SU-DHL-6 (cell line): Measurements from ENCODE around the gene RBP7.

Experiments
- H2AFZ ChIP-seq: fragments of 200-600 bp; sonication (generic); 2 replicates; pipeline ENCODE4 v1.6.1; 2014; ENCODE audit warnings: low read depth, mild to moderate bottlenecking, moderate library complexity, mixed read lengths, antibody characterized with exemption, low read length; ENCODE audit not compliant: severe bottlenecking
- H3F3A ChIP-seq: fragments of 200-600 bp; shearing (Covaris generic); 2 replicates; pipeline ENCODE4 v1.6.0; 2016; ENCODE audit warnings: antibody characterized with exemption, mild to moderate bottlenecking; ENCODE audit not compliant: insufficient read depth
- H3K27ac ChIP-seq: fragments of 200-600 bp; sonication (generic); 2 replicates; pipeline ENCODE4 v1.5.1; 2016; ENCODE audit warnings: low read depth, mild to moderate bottlenecking, low read length, moderate library complexity, mixed read lengths
- H3K27me3 ChIP-seq: fragments of 200-600 bp; sonication (generic), shearing (Covaris generic); 2 replicates; pipeline ENCODE4 v1.6.0; 2014; ENCODE audit warnings: mild to moderate bottlenecking, low read length
- H3K36me3 ChIP-seq: fragments of 200-600 bp; sonication (generic); 2 replicates; pipeline ENCODE4 v1.6.1; 2014; ENCODE audit warnings: mild to moderate bottlenecking, low read length, mixed read lengths
- H3K4me2 ChIP-seq: fragments of 300-600, 200-600 bp; shearing (Covaris generic), sonication (generic); 2 replicates; pipeline ENCODE4 v1.6.0; 2014; ENCODE audit warnings: low read length, low read depth, mild to moderate bottlenecking; ENCODE audit not compliant: poor library complexity, severe bottlenecking
- H3K4me3 ChIP-seq: fragments of 200-600 bp; sonication (generic); 2 replicates; pipeline ENCODE4 v1.5.1; 2014; ENCODE audit warnings: antibody characterized with exemption, low read length, mild to moderate bottlenecking, mixed read lengths; ENCODE audit not compliant: insufficient read depth, poor library complexity, severe bottlenecking
- H3K79me2 ChIP-seq: fragments of 200-600 bp; sonication (generic); 2 replicates; pipeline ENCODE4 v1.6.1; 2014; ENCODE audit warnings: mild to moderate bottlenecking, low read length, moderate library complexity; ENCODE audit not compliant: insufficient read depth
- H3K9ac ChIP-seq: fragments of 200-600 bp; sonication (generic); 2 replicates; pipeline ENCODE4 v1.7.0; 2014; ENCODE audit warnings: mild to moderate bottlenecking, low read length
- H3K9me2 ChIP-seq: fragments of 200-600 bp; sonication (generic); replicated peaks from 2 replicates; pipeline ENCODE4 v1.6.1; 2014; ENCODE audit warnings: low read length; ENCODE audit not compliant: insufficient read depth
- H3K9me3 ChIP-seq: fragments of 200-600 bp; sonication (generic); 2 replicates; pipeline ENCODE4 v1.6.1; 2014; ENCODE audit warnings: low read length, mixed read lengths; ENCODE audit not compliant: insufficient read depth
- H4K20me1 ChIP-seq: fragments of 200-600 bp; sonication (generic); 2 replicates; pipeline ENCODE4 v1.6.1; 2014; ENCODE audit warnings: low read depth, mild to moderate bottlenecking, antibody characterized with exemption, low read length, moderate library complexity, mixed read lengths
- EZH2phosphoT487 ChIP-seq: fragments of 200-600 bp; sonication (generic), shearing (Covaris generic); conservative IDR thresholded peaks from 2 replicates; pipeline ENCODE4 v1.6.1; 2018; ENCODE audit warnings: mild to moderate bottlenecking, antibody characterized with exemption, low read length, moderate library complexity, mixed read lengths
- TF ChIP-seq, protein P1 (sequence below): fragments of 200-600 bp; sonication (generic); IDR thresholded peaks from one replicate; pipeline ENCODE4 v1.5.1; 2017; ENCODE audit warnings: antibody characterized with exemption, mild to moderate bottlenecking, low read length, moderate library complexity; ENCODE audit not compliant: insufficient read depth, poor library complexity, severe bottlenecking

The RBP7 gene

DNA sequence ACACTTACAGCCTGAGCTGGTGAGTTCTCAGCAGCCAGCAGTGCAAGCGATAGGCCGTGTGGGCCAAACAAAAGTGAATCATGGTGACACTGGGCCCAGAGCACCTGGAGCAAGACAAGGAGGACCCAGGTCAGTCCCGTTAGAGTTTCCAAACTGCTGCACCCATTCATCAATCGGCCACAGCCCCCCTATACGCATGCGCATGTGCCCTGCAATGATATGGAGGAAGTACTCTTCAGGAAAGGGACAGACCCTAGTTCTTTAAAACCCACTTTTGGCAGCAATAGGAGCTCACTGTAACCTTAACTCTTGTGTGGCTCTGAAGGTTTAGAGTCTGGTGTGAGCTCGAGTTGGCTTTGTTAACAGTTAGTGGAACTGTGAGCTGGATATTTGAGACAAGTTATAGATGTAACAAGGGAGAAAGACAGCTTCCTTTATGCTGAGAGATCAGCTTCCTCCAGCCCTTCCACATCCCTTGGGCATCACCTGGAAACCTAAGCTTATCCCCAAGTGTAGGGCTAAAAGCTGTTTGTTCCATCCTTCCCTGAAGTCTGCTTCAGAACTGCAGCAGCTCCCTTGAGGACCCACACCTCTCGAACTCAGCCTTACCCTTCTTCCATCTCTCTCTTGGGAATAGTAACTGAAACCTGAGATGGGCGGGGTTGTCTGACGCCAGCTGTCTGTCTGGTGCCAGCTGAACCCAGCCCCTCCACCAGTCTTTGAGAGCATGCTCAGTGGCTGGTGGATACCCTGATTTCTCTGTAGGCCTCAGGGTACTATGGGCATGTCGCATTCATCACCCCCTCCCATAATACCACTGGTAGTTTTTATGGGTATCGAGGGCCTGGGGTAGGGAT is 36.1 kb upstream of the RBP7 start:
- Histone ChIP-seq H3K4me2 (peak overlapping the region; percentile 9), H3K27ac (no peak overlapping the region), H3F3A (no peaks in the 10 kb centered on the region), H3K79me2 (no peaks in the 10 kb centered on the region), H3K4me3 (no peak overlapping the region), H3K9me2 (no peaks in the 10 kb centered on the region), H3K27me3 (no peaks in the 10 kb centered on the region), H4K20me1 (no peaks in the 10 kb centered on the region), H2AFZ (no peak overlapping the region), H3K9me3 (no peaks in the 10 kb centered on the region), H3K36me3 (no peaks in the 10 kb centered on the region), H3K9ac (no peak overlapping the region)
- TF ChIP-seq, protein P1, sequence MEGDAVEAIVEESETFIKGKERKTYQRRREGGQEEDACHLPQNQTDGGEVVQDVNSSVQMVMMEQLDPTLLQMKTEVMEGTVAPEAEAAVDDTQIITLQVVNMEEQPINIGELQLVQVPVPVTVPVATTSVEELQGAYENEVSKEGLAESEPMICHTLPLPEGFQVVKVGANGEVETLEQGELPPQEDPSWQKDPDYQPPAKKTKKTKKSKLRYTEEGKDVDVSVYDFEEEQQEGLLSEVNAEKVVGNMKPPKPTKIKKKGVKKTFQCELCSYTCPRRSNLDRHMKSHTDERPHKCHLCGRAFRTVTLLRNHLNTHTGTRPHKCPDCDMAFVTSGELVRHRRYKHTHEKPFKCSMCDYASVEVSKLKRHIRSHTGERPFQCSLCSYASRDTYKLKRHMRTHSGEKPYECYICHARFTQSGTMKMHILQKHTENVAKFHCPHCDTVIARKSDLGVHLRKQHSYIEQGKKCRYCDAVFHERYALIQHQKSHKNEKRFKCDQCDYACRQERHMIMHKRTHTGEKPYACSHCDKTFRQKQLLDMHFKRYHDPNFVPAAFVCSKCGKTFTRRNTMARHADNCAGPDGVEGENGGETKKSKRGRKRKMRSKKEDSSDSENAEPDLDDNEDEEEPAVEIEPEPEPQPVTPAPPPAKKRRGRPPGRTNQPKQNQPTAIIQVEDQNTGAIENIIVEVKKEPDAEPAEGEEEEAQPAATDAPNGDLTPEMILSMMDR, result no peak
- TF ChIP-seq EZH2phosphoT487, result no peak

DNA sequence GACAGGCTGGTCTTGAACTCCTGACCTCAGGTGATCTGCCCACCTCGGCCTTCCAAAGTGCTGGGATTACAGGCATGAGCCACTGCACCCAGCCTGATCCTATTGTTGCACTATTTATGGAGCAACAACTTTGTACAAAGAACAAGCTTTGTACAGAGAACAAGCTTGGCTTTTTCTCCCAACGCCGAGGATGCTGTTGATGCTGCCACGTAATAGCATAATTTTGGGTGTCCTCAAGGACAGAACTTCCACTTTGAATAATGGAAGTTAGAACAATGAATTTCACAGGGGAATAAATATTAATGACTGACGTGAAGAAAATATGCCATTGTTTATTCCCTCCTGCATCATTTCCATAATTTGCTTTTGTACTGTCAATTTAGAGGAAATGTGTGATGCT is 12.8 kb upstream of the RBP7 start:
- H3K27me3 ChIP-seq, result no peaks in the 10 kb centered on the region
- H4K20me1 ChIP-seq, result no peaks in the 10 kb centered on the region
- no peak overlapping the region for H2AFZ ChIP-seq
- no peak overlapping the region for H3K9ac ChIP-seq
- no peaks in the 10 kb centered on the region for H3K36me3 ChIP-seq
- no peaks in the 10 kb centered on the region for H3K79me2 ChIP-seq
- no peak overlapping the region for H3K27ac ChIP-seq
- no peak overlapping the region for H3K4me3 ChIP-seq
- no peaks in the 10 kb centered on the region for H3F3A ChIP-seq
- no peaks in the 10 kb centered on the region for H3K9me3 ChIP-seq
- TF ChIP-seq, protein P1, result no peak
- TF ChIP-seq EZH2phosphoT487, result no peak
- no peak overlapping the region for H3K4me2 ChIP-seq
- no peaks in the 10 kb centered on the region for H3K9me2 ChIP-seq

DNA sequence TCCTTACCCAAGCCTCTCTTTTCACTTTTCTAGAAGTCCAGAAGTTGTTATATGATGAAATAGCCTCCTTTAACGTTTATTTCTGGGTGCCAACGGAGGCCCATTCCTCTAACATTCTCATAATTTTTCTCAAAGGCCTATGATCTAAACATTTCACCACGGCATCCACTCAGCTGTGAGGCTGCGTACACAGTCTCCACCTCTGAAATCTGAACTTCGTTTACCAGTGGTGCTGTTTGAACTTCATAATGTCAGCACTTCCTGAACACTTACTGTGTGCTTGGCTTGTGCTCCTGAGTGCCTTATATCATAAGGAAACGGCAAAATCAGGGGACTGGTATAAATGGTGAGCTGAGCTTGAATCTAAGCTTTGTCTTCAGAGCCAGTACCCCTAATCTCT is 12.0 kb upstream of the RBP7 start:
- no peak for TF ChIP-seq EZH2phosphoT487
- TF ChIP-seq, protein P1, result no peak
- Histone ChIP-seq H3K4me3 (no peak overlapping the region), H3K27ac (no peak overlapping the region), H3K27me3 (no peaks in the 10 kb centered on the region), H3K4me2 (no peak overlapping the region), H3K36me3 (no peaks in the 10 kb centered on the region), H3K9me3 (no peaks in the 10 kb centered on the region), H3K9me2 (no peaks in the 10 kb centered on the region), H3K9ac (no peak overlapping the region), H4K20me1 (no peaks in the 10 kb centered on the region), H3F3A (no peaks in the 10 kb centered on the region), H2AFZ (no peak overlapping the region), H3K79me2 (no peaks in the 10 kb centered on the region)
